Gastrocnemius medialis (tissue), 4 donors: ENCODE measurements around the gene APBB2. TPM values are rescaled to one million over a fixed set of nuclear protein-coding genes. Genes with fewer than 3 reads are reported as not detected.

Experiments used
- ATAC-seq, 2 donors: fragments of 150-250 bp; one replicate each; pipeline ENCODE4 v1.9.1; 2016
- DNase-seq, 2 donors: peaks; one replicate each; pipeline ENCODE4 v3.0.0-alpha.2; 2019
- H3K27ac ChIP-seq, 4 donors: fragments of 200-600 bp; sonication (generic); 1 replicate in 1 of 4; 2 replicates in 3 of 4; pipeline ENCODE4 v1.5.1; 2016 to 2018; ENCODE audit warnings: mild to moderate bottlenecking in 2 of 4, moderate library complexity in 1 of 4
- H3K27me3 ChIP-seq, 3 donors: fragments of 200-600 bp; sonication (generic) in 2 of 3; 1 replicate in 1 of 3; 2 replicates in 2 of 3; pipeline versions ENCODE4 v1.5.1 to v1.6.0; 2016 to 2019; ENCODE audit warnings: mild to moderate bottlenecking in 1 of 3, moderate library complexity in 1 of 3
- H3K36me3 ChIP-seq, 2 donors: fragments of 200-600 bp; sonication (generic) in 1 of 2; one replicate each; pipeline ENCODE4 v1.5.1; 2017 to 2018
- H3K4me1 ChIP-seq, 2 donors: fragments of 200-600 bp; sonication (generic) in 1 of 2; one replicate each; pipeline ENCODE4 v1.5.1; 2016 to 2017; ENCODE audit warnings: mild to moderate bottlenecking in 2 of 2
- H3K4me3 ChIP-seq, 4 donors: fragments of 200-600 bp; sonication (generic) in 3 of 4; 1 replicate in 1 of 4; 2 replicates in 3 of 4; pipeline ENCODE4 v1.5.1; 2016 to 2019; ENCODE audit warnings: mild to moderate bottlenecking in 2 of 4
- H3K9me3 ChIP-seq, 3 donors: fragments of 200-600 bp; sonication (generic) in 2 of 3; 1 replicate in 1 of 3; 2 replicates in 2 of 3; pipeline ENCODE4 v1.5.1; 2016 to 2019
- POLR2A ChIP-seq, 2 donors: fragments of 450-650 bp; IDR thresholded peaks; one replicate each; pipeline ENCODE4 v1.6.1; 2017; ENCODE audit warnings: antibody characterized with exemption in 2 of 2, mild to moderate bottlenecking in 2 of 2, moderate library complexity in 2 of 2
- in situ Hi-C, 4 donors: fragments of 200-750 bp; cut with MboI; loops; one replicate each; pipeline versions ENCODE4 v1.15.0 to v1.8.0; 2017; ENCODE audit warnings: low sequenced_read_pairs in 4 of 4
- intact Hi-C: fragments of 100-400 bp; cut with DNase I; formaldehyde crosslinking; loops from one replicate; pipeline ENCODE4 v1.15.1; 2023; ENCODE audit warnings: low total_unique reads
- total RNA-seq, 4 donors: library from RNA; depleted of rRNA; stranded (reverse); fragments of >200 nt; gene quantifications; one replicate each; pipeline versions ENCODE4 v1.1.0 to v1.2.3, GENCODE V29; 2016
- TF ChIP-seq, protein P1 (sequence below), 5 experiments: fragments of 450-650 bp in 3 of 5; fragments of 200-600 bp in 2 of 5; sonication (generic) in 2 of 5; IDR thresholded peaks in 4 of 5; conservative IDR thresholded peaks in 1 of 5; 1 replicate in 4 of 5; 2 replicates in 1 of 5; pipeline ENCODE4 v1.5.1; 2016 to 2019; ENCODE audit warnings: antibody characterized with exemption in 5 of 5, mild to moderate bottlenecking in 3 of 5, moderate library complexity in 3 of 5

Gene APBB2
- total RNA-seq, 4 donors from 2014 or later = 14.3 to 20.5 (median 14.5) TPM

DNA sequence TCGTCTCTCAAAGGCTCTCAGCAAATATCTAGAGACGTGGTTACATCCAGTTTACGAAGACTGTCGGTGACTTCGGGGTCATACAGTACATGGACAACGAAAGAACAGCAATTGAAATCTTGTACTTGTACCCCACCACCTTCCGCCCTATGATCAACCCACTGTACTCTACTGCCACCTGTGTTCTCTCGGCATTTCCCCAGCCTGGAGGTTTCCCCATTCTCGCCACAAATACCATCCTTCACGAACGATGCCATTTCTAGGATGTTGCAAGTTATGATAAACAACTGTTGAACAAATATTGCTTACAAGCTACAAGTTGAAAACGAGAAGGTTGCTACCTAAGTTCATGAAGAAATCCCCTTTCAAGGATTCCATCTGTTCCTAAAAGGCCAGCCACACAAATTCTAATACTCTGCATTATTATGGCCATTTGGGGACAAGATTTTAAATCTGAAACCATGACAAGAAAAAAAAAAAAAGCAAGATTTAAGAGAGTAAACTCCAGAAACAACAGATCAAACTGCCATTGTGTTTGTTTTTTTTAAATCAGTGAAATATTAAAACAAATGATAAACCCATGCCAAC lies 1.6 kb downstream of the APBB2 start:
- TF ChIP-seq, protein P1, sequence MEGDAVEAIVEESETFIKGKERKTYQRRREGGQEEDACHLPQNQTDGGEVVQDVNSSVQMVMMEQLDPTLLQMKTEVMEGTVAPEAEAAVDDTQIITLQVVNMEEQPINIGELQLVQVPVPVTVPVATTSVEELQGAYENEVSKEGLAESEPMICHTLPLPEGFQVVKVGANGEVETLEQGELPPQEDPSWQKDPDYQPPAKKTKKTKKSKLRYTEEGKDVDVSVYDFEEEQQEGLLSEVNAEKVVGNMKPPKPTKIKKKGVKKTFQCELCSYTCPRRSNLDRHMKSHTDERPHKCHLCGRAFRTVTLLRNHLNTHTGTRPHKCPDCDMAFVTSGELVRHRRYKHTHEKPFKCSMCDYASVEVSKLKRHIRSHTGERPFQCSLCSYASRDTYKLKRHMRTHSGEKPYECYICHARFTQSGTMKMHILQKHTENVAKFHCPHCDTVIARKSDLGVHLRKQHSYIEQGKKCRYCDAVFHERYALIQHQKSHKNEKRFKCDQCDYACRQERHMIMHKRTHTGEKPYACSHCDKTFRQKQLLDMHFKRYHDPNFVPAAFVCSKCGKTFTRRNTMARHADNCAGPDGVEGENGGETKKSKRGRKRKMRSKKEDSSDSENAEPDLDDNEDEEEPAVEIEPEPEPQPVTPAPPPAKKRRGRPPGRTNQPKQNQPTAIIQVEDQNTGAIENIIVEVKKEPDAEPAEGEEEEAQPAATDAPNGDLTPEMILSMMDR (IDR thresholded peaks at IDR 0.05 in 4 of 5, conservative IDR thresholded peaks at IDR 0.05 in 1 of 5) = peak in 4 of 5 experiments; percentile 40 to 63 (median 50)
- TF ChIP-seq POLR2A (IDR thresholded peaks at IDR 0.05) = no peak
- Histone ChIP-seq H3K27ac (peak overlapping the region in 2 of 4 donors; percentile 73 to 83), H3K9me3 (no peaks in the 10 kb centered on the region), H3K4me3 (peak overlapping the region; percentile 59 to 85 (median 80)), H3K36me3 (no peaks in the 10 kb centered on the region), H3K27me3 (no peaks in the 10 kb centered on the region), H3K4me1 (peaks cover 27 to 35% of the 10 kb centered on the region in 2 donors)
- intact Hi-C loops (loop anchor here (1.0 to 5.0 kb wide), 3 partner anchors 70 to 140 kb away; no protein-coding TSS in a partner anchor), in situ Hi-C loops (loop anchor here in 2 of 4 donors (10.0 kb wide), 1 partner anchor 238 kb away; no protein-coding TSS in a partner anchor)
- peak; percentile 19 to 43 for ATAC-seq
- peak; percentile 17 to 27 for DNase-seq

DNA sequence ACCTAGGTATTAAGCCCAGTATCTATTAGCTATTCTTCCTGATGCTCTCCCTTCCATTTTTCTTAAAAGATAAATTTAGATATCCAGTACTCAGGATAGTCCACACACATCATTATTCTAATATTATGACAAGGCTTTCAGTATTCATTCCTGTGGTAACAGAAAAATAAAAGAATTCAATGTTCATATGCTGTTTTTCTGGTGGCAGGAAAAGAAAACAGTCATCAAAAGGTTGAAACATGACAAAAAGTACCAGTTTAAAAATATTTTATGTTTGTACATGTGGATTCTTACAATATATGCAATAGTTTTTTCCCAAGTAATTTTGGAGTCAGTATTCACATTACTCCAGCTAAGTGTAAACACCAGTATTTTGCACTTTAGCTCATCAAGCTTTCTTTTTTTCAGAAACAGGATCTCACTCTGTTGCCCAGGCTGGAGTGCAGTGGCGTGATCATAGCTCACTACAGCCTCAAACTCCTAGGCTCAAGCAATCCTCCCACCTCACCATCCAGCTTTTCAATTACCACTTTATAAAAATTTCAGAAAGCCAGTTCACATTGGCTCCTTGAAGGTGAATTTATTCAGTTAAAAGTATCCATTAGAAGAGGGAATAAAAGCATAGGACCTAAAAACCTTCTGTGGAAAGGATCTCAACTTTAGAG lies 2.3 kb downstream of the APBB2 start:
- in situ Hi-C loops (loop anchor here in 2 of 4 donors (10.0 kb wide), 1 partner anchor 237 kb away; no protein-coding TSS in a partner anchor), intact Hi-C loops (loop anchor here (1.0 to 5.0 kb wide), 3 partner anchors 70 to 140 kb away; no protein-coding TSS in a partner anchor)
- ATAC-seq (no peak), DNase-seq (no peak)
- TF ChIP-seq, protein P1 (IDR thresholded peaks at IDR 0.05 in 4 of 5, conservative IDR thresholded peaks at IDR 0.05 in 1 of 5) = no peak
- TF ChIP-seq POLR2A (IDR thresholded peaks at IDR 0.05) = no peak
- Histone ChIP-seq H3K27ac (peak overlapping the region in 1 of 4 donors; percentile 73), H3K36me3 (no peaks in the 10 kb centered on the region), H3K4me1 (peaks cover 29 to 34% of the 10 kb centered on the region in 2 donors), H3K27me3 (no peaks in the 10 kb centered on the region), H3K4me3 (peak overlapping the region; percentile 59 to 85 (median 80)), H3K9me3 (no peaks in the 10 kb centered on the region)

DNA sequence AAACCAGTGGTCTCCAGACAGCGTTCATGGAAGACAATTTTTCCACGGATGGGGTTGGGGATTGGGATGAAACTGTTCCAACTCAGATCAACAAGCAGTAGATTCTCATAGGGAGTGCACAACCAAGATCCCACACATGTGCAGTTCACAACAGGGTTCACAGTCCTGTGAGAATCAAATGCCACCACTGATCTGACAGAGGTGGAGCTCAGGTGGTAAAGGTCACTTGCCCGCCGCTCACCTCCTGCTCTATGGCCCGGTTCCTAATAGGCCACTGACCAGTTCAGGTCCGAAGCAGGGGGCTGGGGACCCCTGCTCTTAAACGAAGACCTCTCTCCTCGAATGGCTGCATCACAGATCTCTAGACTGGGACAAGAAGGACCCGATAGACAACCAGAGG lies 4.4 kb downstream of the APBB2 start:
- H3K4me1 ChIP-seq = peaks cover 37 to 38% of the 10 kb centered on the region in 2 donors
- intact Hi-C loops = loop anchor here (5.0 kb wide), 2 partner anchors 68 to 88 kb away; no protein-coding TSS in a partner anchor

DNA sequence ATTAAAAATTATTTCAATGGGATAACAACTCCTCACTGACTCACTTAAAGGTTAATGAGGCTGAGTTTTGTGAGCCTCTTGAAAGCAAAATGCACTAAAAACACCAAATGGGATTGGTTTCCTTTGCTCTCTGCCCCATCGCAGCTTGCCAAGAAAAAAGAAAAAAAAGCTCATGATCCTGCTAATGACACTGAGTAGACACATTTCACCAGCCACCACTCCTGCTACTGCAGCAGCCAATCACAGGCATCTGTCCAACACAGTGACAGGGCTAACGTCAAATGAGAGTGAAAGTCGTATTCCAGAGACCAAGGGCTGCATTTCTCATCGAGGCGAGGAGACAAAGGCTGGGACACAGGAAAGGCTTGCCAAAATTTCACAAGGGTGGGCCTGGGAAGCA lies 5.2 kb downstream of the APBB2 start:
- H3K36me3 ChIP-seq = no peaks in the 10 kb centered on the region
- in situ Hi-C loops = no loop called here
- ATAC-seq (peak in 1 of 2 donors; percentile 37), DNase-seq (peak in 1 of 2 donors; percentile 52)
- H3K9me3 ChIP-seq = no peaks in the 10 kb centered on the region
- no peaks in the 10 kb centered on the region for H3K27me3 ChIP-seq
- peaks cover 39 to 45% of the 10 kb centered on the region in 2 donors for H3K4me1 ChIP-seq
- intact Hi-C loops = no loop called here
- TF ChIP-seq, protein P1 (IDR thresholded peaks at IDR 0.05 in 4 of 5, conservative IDR thresholded peaks at IDR 0.05 in 1 of 5) = no peak
- no peak for TF ChIP-seq POLR2A (IDR thresholded peaks at IDR 0.05)
- peak overlapping the region; percentile 3 to 56 (median 28) for H3K27ac ChIP-seq
- peak overlapping the region in 2 of 4 donors; percentile 12 for H3K4me3 ChIP-seq

More for the DNA sequence above, 4.4 kb downstream of the APBB2 start:
- H3K36me3 ChIP-seq = no peaks in the 10 kb centered on the region
- H3K27me3 ChIP-seq = no peaks in the 10 kb centered on the region
- peak overlapping the region in 1 of 4 donors; percentile 12 for H3K4me3 ChIP-seq
- DNase-seq = no peak
- no peak for TF ChIP-seq POLR2A (IDR thresholded peaks at IDR 0.05)
- TF ChIP-seq, protein P1 (IDR thresholded peaks at IDR 0.05 in 4 of 5, conservative IDR thresholded peaks at IDR 0.05 in 1 of 5) = no peak
- ATAC-seq = no peak
- in situ Hi-C loops = loop anchor here in 2 of 4 donors (10.0 kb wide), 1 partner anchor 235 kb away; no protein-coding TSS in a partner anchor
- H3K9me3 ChIP-seq = no peaks in the 10 kb centered on the region
- peak overlapping the region in 3 of 4 donors; percentile 22 to 56 (median 33) for H3K27ac ChIP-seq
